Endothelial cell of umbilical vein (primary cell): ENCODE data around the gene CCDC187. TPM values are rescaled to one million over a fixed set of nuclear protein-coding genes. Genes with fewer than 3 reads are reported as not detected.

Source experiments
- BruUV-seq: library from RNA; stranded (reverse); fragments of 400-500 nt; replicated peaks from 2 replicates; lab custom pipeline; 2021; lab: Mats Ljungman, UMichigan
- CTCF ChIA-PET: fragments of 300-600, 350-600 bp; sonication (Branson Sonifier 250); formaldehyde crosslinking; loops from one replicate; lab custom pipeline; 2021; ENCODE audit warnings: antibody characterized with exemption, inconsistent platforms; lab: Charles Lee
- POLR2A ChIA-PET: fragments of 300-600, 350-600 bp; sonication (Branson Sonifier 250); formaldehyde crosslinking; loops from one replicate; lab custom pipeline; 2021; ENCODE audit warnings: antibody characterized with exemption, inconsistent platforms; lab: Charles Lee
- DNase-seq: peaks from one replicate; pipeline ENCODE4 v3.0.0-alpha.2; 2011; ENCODE audit warnings: low read depth, low spot score
- FAIRE-seq: peaks from 2 replicates; lab custom pipeline; 2011; peaks lifted over from hg19 to GRCh38; lab: Jason Lieb, UNC
- H2AFZ ChIP-seq: 2 replicates; pipeline ENCODE4 v1.6.0; 2012; ENCODE audit warnings: low read depth, low read length, control low read depth, inconsistent platforms
- H3K27ac ChIP-seq: 2 replicates; pipeline ENCODE4 v1.5.1; 2011; ENCODE audit warnings: low read depth, mild to moderate bottlenecking, control low read depth, low read length, moderate library complexity; ENCODE audit not compliant: insufficient read depth
- H3K27me3 ChIP-seq, 2 experiments: 2 replicates each; pipeline versions ENCODE4 v1.6.0 to v1.6.1; 2011; ENCODE audit warnings: low read length in 2 of 2, mixed read lengths in 1 of 2; ENCODE audit not compliant: control insufficient read depth in 2 of 2, insufficient read depth in 2 of 2
- H3K36me3 ChIP-seq, 2 experiments: 2 replicates in 1 of 2; 3 replicates in 1 of 2; pipeline ENCODE4 v1.5.1; 2011; ENCODE audit warnings: low read length in 2 of 2, mild to moderate bottlenecking in 1 of 2, moderate library complexity in 1 of 2; ENCODE audit not compliant: control insufficient read depth in 2 of 2, insufficient read depth in 2 of 2; ENCODE audit errors: extremely low read depth in 1 of 2
- H3K4me1 ChIP-seq: 3 replicates; pipeline ENCODE4 v1.5.1; 2011; ENCODE audit warnings: mild to moderate bottlenecking, low read length; ENCODE audit not compliant: control insufficient read depth, insufficient read depth; ENCODE audit errors: extremely low read depth
- H3K4me2 ChIP-seq: 2 replicates; pipeline ENCODE4 v1.6.1; 2011; ENCODE audit warnings: low read length, control low read depth, mixed read lengths; ENCODE audit not compliant: insufficient read depth
- H3K4me3 ChIP-seq, 3 experiments: fragments of 200-600 bp in 1 of 3; sonication (generic), shearing (Covaris generic) in 1 of 3; replicated peaks in 1 of 3; 2 replicates each; pipeline ENCODE4 v1.5.1; 2011 to 2016; ENCODE audit warnings: control low read depth in 3 of 3, low read length in 3 of 3, mild to moderate bottlenecking in 2 of 3, inconsistent platforms in 1 of 3, low read depth in 1 of 3, moderate library complexity in 1 of 3; ENCODE audit not compliant: insufficient read depth in 1 of 3
- H3K79me2 ChIP-seq: 2 replicates; pipeline ENCODE4 v1.6.0; 2012; ENCODE audit warnings: low read length, inconsistent platforms; ENCODE audit not compliant: control insufficient read depth, insufficient read depth
- H3K9ac ChIP-seq: replicated peaks from 2 replicates; pipeline ENCODE3; 2011; ENCODE audit warnings: low read length, control low read depth; ENCODE audit not compliant: insufficient read depth; ENCODE audit errors: extremely low read depth
- H3K9me1 ChIP-seq: replicated peaks from 3 replicates; pipeline ENCODE4 v1.6.0; 2011; ENCODE audit warnings: mild to moderate bottlenecking, low read length; ENCODE audit not compliant: control insufficient read depth, insufficient read depth; ENCODE audit errors: extremely low read depth
- H3K9me3 ChIP-seq: replicated peaks from 2 replicates; pipeline ENCODE4 v1.5.1; 2012; ENCODE audit warnings: low read length, inconsistent platforms; ENCODE audit not compliant: control insufficient read depth, insufficient read depth
- H4K20me1 ChIP-seq: replicated peaks from 2 replicates; pipeline ENCODE3; 2011; ENCODE audit warnings: mild to moderate bottlenecking, low read length; ENCODE audit not compliant: control insufficient read depth, insufficient read depth; ENCODE audit errors: extremely low read depth
- CTCF ChIP-seq, 2 donors: IDR thresholded peaks; 1 replicate in 1 of 2; 2 replicates in 1 of 2; pipeline ENCODE4 v1.5.1; 2011; ENCODE audit warnings: low read length in 2 of 2, mild to moderate bottlenecking in 2 of 2, moderate library complexity in 2 of 2, control low read depth in 1 of 2, inconsistent platforms in 1 of 2, low read depth in 1 of 2; ENCODE audit not compliant: insufficient read depth in 1 of 2; ENCODE audit errors: extremely low read depth in 1 of 2
- EZH2 ChIP-seq: IDR thresholded peaks from 2 replicates; pipeline ENCODE4 v1.6.1; 2012; ENCODE audit warnings: borderline replicate concordance, low read depth, mild to moderate bottlenecking, moderate library complexity, low read length, inconsistent platforms; ENCODE audit not compliant: severe bottlenecking
- FOS ChIP-seq: IDR thresholded peaks from 2 replicates; pipeline ENCODE4 v1.6.1; 2011; ENCODE audit warnings: mild to moderate bottlenecking, low read length, moderate library complexity, borderline replicate concordance; ENCODE audit not compliant: insufficient read depth
- GATA2 ChIP-seq: IDR thresholded peaks from 2 replicates; pipeline ENCODE4 v1.7.0; 2011; ENCODE audit warnings: low read depth, mild to moderate bottlenecking, moderate library complexity, mixed read lengths, low read length; ENCODE audit not compliant: insufficient read length, insufficient read depth
- JUN ChIP-seq: IDR thresholded peaks from 2 replicates; pipeline ENCODE4 v1.6.1; 2011; ENCODE audit warnings: borderline replicate concordance, low read depth; ENCODE audit not compliant: insufficient read length, insufficient read depth
- MAX ChIP-seq: IDR thresholded peaks from 2 replicates; pipeline ENCODE4 v1.6.1; 2011; ENCODE audit not compliant: insufficient read depth, insufficient read length
- MYC ChIP-seq: IDR thresholded peaks from one replicate; pipeline ENCODE4 v1.6.1; 2011; ENCODE audit warnings: mild to moderate bottlenecking, low read depth, low read length
- POLR2A ChIP-seq: IDR thresholded peaks from 2 replicates; pipeline ENCODE4 v1.6.1; 2012; ENCODE audit warnings: low read depth, mild to moderate bottlenecking, control low read depth, low read length
- POLR2AphosphoS5 ChIP-seq: IDR thresholded peaks from 2 replicates; pipeline ENCODE4 v1.6.1; 2012; ENCODE audit warnings: low read depth, mild to moderate bottlenecking, control low read depth, low read length, moderate library complexity; ENCODE audit not compliant: insufficient read depth
- dilution Hi-C: fragments of 300-500 bp; cut with MboI; formaldehyde crosslinking; loops from one replicate; pipeline ENCODE4 v1.15.0; 2019; ENCODE audit warnings: low sequenced_read_pairs; ENCODE audit not compliant: extremely low pct_ligation_motif_present
- intact Hi-C: fragments of 100-400 bp; cut with micrococcal nuclease; formaldehyde crosslinking; loops from one replicate; pipeline ENCODE4 v1.10.0; 2022
- polyA plus RNA-seq, 4 experiments: library from polyadenylated mRNA; depleted of rRNA in 3 of 4; stranded (reverse) in 3 of 4; unstranded in 1 of 4; fragments of >200 nt; gene quantifications; 2 replicates each; pipeline versions ENCODE4 v1.2.1 to v1.2.3, GENCODE V29; 2011 to 2012; ENCODE audit warnings: missing spikeins in 1 of 4
- total RNA-seq: library from RNA; stranded (reverse); gene quantifications from 2 replicates; pipeline ENCODE4 v1.2.3, GENCODE V29; 2021

Gene CCDC187
- total and polyA plus RNA-seq, 2 donors (not counting 3 experiments of a cell fraction or from before 2014, with no cell fraction given): not detected

DNA sequence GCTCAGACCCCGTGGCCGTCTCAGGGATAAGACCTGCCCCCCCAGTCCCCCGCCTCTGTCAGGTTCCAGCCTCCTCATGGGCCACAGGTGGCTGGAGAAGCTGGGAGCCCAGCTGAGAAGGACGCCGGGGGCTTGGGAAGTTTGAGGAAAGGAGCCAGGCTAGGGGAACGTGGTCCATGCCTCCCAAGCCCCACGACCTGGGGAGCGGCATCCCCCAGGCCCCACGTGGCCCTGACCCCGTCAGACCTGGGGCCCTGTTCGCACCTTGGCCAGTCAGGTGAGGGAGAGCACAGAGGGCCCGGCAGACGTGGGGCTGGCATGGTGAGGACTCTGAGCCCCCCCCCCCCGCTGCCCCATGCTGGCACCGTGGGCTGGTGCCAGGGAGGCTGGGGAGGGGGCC, 27.1 kb upstream of the CCDC187 start:
- Histone ChIP-seq H3K27ac (no peak overlapping the region), H3K79me2 (peaks cover 40% of the 10 kb centered on the region), H4K20me1 (no peaks in the 10 kb centered on the region), H3K9me1 (no peaks in the 10 kb centered on the region), H3K9ac (no peak overlapping the region), H3K4me2 (no peak overlapping the region), H3K27me3 (no peaks in the 10 kb centered on the region), H3K9me3 (no peaks in the 10 kb centered on the region), H3K4me1 (peaks cover 18% of the 10 kb centered on the region), H3K36me3 (peaks cover 0 to 10% of the 10 kb centered on the region in 2 experiments), H3K4me3 (no peak overlapping the region), H2AFZ (no peak overlapping the region)
- DNase-seq (no peak), FAIRE-seq (no peak)
- intact Hi-C loops: no loop called here
- no peak for TF ChIP-seq JUN
- ChIA-PET POLR2A (interaction anchor here (0.6 to 1.1 kb wide), 2 partner anchors 15 to 621 kb away, joined by 3 to 4 read pairs; no protein-coding TSS in a partner anchor), CTCF (no interaction called here)
- no TSS peak for BruUV-seq
- dilution Hi-C loops: no loop called here

DNA sequence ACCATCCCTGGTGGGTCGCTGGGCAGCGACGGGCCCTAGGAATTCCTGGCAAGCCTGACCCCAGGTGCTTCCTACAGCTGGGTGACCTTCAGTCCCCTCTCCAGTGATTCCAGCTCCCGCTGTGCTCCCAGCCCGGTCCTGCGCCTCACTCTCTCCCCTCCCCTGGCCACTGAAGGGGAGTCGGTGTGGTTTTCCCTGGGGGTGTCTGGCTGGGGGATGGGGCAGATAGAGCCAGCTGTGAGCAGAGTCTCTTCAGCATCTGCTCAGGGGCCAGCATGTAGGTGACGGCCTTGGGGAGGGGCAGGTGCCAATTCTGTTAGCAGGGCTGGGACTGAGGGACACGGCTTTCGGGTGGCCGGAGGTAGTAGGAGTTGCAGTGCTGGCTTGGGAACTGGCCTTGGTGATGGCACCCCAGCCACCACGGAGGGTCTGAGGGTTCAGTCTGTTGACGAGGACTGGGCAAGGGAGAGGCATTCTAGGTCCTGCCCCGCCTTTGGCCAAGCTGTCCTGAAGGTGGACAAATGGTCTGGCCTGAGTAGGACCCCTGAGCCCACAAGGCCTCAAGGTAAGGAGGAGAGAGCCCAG, 26.6 kb upstream of the CCDC187 start:
- no peaks in the 10 kb centered on the region for H3K9me1 ChIP-seq
- no peak overlapping the region for H3K4me3 ChIP-seq
- H3K27ac ChIP-seq: no peak overlapping the region
- H3K9ac ChIP-seq: no peak overlapping the region
- H3K36me3 ChIP-seq: peaks cover 0 to 10% of the 10 kb centered on the region in 2 experiments
- no peak overlapping the region for H2AFZ ChIP-seq
- POLR2A ChIA-PET: interaction anchor here (1.1 kb wide), 1 partner anchor 15 kb away, joined by 3 read pairs; no protein-coding TSS in a partner anchor
- H3K79me2 ChIP-seq: peaks cover 40% of the 10 kb centered on the region
- peaks cover 20% of the 10 kb centered on the region for H3K4me1 ChIP-seq
- H3K9me3 ChIP-seq: no peaks in the 10 kb centered on the region
- BruUV-seq: no TSS peak
- DNase-seq (no peak), FAIRE-seq (no peak)
- H3K4me2 ChIP-seq: no peak overlapping the region
- no peaks in the 10 kb centered on the region for H3K27me3 ChIP-seq
- intact Hi-C loops (no loop called here), dilution Hi-C loops (no loop called here)
- no peak for TF ChIP-seq JUN
- no peak for TF ChIP-seq MAX
- TF ChIP-seq CTCF (IDR thresholded peaks at IDR 0.05; ENCODE audit: extremely low read depth in 1 of 2, insufficient read depth in 1 of 2, low read depth in 1 of 2, low read length in 2 of 2): no peak
- TF ChIP-seq MYC: no peak
- no peak for TF ChIP-seq EZH2
- TF ChIP-seq POLR2A: no peak
- TF ChIP-seq POLR2AphosphoS5: no peak
- no peak for TF ChIP-seq GATA2
- TF ChIP-seq FOS: no peak
- no peaks in the 10 kb centered on the region for H4K20me1 ChIP-seq
- CTCF ChIA-PET: no interaction called here
